Small intestine (tissue), 7 donors: ENCODE measurements around the gene SDF2L1. TPM values are rescaled to one million over a fixed set of nuclear protein-coding genes. Genes with fewer than 3 reads are reported as not detected.
A peak's percentile ranks its signal among the peaks of the same experiment; 100 is the strongest.

ENCODE experiments used
- DNase-seq, 2 donors: peaks; one replicate each; pipeline versions ENCODE4 v3.0.0 to v3.0.0-alpha.2; 2013
- FAIRE-seq: peaks from 2 replicates; lab custom pipeline; 2012; peaks lifted over from hg19 to GRCh38; lab: Jason Lieb, UNC
- H3K27ac ChIP-seq, 3 donors: one replicate each; pipeline ENCODE4 v1.5.1; 2013; ENCODE audit warnings: low read length in 2 of 3, mild to moderate bottlenecking in 2 of 3, control low read depth in 1 of 3, inconsistent platforms in 1 of 3, low read depth in 1 of 3, moderate library complexity in 1 of 3
- H3K27me3 ChIP-seq, 3 donors: one replicate each; pipeline ENCODE4 v1.6.1; 2013; ENCODE audit warnings: low read length in 3 of 3, inconsistent platforms in 1 of 3; ENCODE audit not compliant: control insufficient read depth in 3 of 3, insufficient read depth in 3 of 3
- H3K36me3 ChIP-seq, 3 donors: one replicate each; pipeline ENCODE4 v1.6.1; 2013; ENCODE audit warnings: low read length in 3 of 3, inconsistent platforms in 1 of 3, low read depth in 1 of 3, mild to moderate bottlenecking in 1 of 3, moderate library complexity in 1 of 3; ENCODE audit not compliant: control insufficient read depth in 3 of 3, insufficient read depth in 2 of 3
- H3K4me1 ChIP-seq, 3 donors: one replicate each; pipeline ENCODE4 v1.6.1; 2013; ENCODE audit warnings: low read length in 2 of 3, inconsistent platforms in 1 of 3, low read depth in 1 of 3, mild to moderate bottlenecking in 1 of 3, moderate library complexity in 1 of 3; ENCODE audit not compliant: control insufficient read depth in 3 of 3, insufficient read depth in 2 of 3
- H3K4me3 ChIP-seq, 3 donors: one replicate each; pipeline ENCODE4 v1.5.1; 2013; ENCODE audit warnings: low read length in 3 of 3, control low read depth in 1 of 3, inconsistent platforms in 1 of 3, low read depth in 1 of 3, mild to moderate bottlenecking in 1 of 3, moderate library complexity in 1 of 3
- H3K9me3 ChIP-seq, 2 donors: one replicate each; pipeline ENCODE4 v1.6.1; 2013; ENCODE audit warnings: low read depth in 1 of 2, low read length in 1 of 2; ENCODE audit not compliant: control insufficient read depth in 2 of 2, insufficient read depth in 1 of 2
- WGBS, 3 donors: extraction: QIAGEN DNeasy Blood & Tissue Kit; methylation state at CpG; one replicate each; pipeline ENCODE4 v1.1.7; 2013; 5-methylcytosine and 5-hydroxymethylcytosine counted together
- polyA plus RNA-seq, 4 donors: library from polyadenylated mRNA; stranded (reverse) in 3 of 4; unstranded in 1 of 4; fragments of 200-250 nt in 3 of 4; fragments of 120-200 nt in 1 of 4; gene quantifications; one replicate each; pipeline versions ENCODE4 v1.2.1 to v1.2.3, GENCODE V29; 2013
- donor health status: healthy with polysubstance abuse.
- donor health status: control.
- donor health status: control.
- donor health status: Bipolar disorder and iron deficiency.
- donor health status: healthy.

Gene SDF2L1
- polyA plus RNA-seq, 4 donors = 25.9 to 125 (median 49.8) TPM

DNA sequence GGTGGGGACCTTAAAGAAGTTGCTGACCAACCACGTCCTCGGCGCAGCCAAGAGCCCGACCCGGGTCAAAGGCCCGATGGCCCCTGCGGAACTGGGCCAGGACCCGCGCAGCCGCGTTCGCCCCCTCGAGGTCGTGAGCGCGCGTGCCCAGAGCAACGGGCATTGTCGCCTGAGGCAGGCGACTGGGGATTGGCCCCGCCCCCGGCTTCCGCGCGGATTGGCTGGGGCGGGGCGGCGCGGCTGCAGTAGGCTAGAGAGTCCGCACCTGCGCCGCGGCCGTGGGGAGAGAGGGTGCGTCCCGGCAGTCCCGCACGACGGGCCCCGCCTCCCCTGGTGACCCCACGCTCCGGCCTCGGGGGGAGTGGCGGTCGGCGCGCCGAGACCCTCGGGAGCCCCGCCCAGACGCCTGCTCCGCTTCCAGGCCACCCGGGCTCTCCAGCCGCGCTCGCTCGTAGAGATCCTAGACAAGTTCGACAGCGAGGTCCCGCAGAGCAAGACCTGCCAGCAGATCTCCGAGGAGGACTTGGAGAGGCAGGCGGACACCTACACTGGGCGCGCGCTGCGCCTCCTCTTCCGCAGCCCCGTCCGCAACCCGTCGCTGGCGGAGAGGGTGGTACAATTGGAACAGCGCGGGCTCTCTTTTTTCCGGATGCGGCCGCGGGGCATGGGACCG lies 15.4 kb downstream of the SDF2L1 start:
- no peak for FAIRE-seq
- 1% methylated on average over 50 to 79 of the region's 79 CpGs for WGBS, 3 donors

GRCh38 chr22:21659864-21660525 lies 17.9 kb downstream of the SDF2L1 start:
- H3K9me3 ChIP-seq = no peaks in the 10 kb centered on the region
- H3K36me3 ChIP-seq = no peaks in the 10 kb centered on the region
- WGBS, 3 donors = 83 to 89% (median 84%) methylated on average over 7 of the region's 7 CpGs

More for the DNA sequence above, 15.4 kb downstream of the SDF2L1 start:
- peak overlapping the region in 1 of 3 donors; percentile 17 for H3K27ac ChIP-seq
- peaks cover 0 to 14% (median 0%) of the 10 kb centered on the region in 3 donors for H3K36me3 ChIP-seq
- peak overlapping the region; percentile 42 to 61 (median 57) for H3K4me3 ChIP-seq
- no peaks in the 10 kb centered on the region for H3K9me3 ChIP-seq
- H3K27me3 ChIP-seq = no peaks in the 10 kb centered on the region
- DNase-seq = peak; percentile 79 to 92
- peaks cover 0 to 16% (median 5%) of the 10 kb centered on the region in 3 donors for H3K4me1 ChIP-seq

GRCh38 chr22:21660904-21661303 lies 18.8 kb downstream of the SDF2L1 start:
- H3K27ac ChIP-seq = no peak overlapping the region
- H3K4me3 ChIP-seq = no peak overlapping the region
- DNase-seq (no peak), FAIRE-seq (no peak)
- WGBS, 3 donors = 68 to 79% (median 76%) methylated on average over 7 of the region's 7 CpGs
- H3K9me3 ChIP-seq = no peaks in the 10 kb centered on the region
- H3K36me3 ChIP-seq = no peaks in the 10 kb centered on the region
- H3K4me1 ChIP-seq = peaks cover 0 to 11% (median 0%) of the 10 kb centered on the region in 3 donors
- H3K27me3 ChIP-seq = no peaks in the 10 kb centered on the region

More at GRCh38 chr22:21659864-21660525, 17.9 kb downstream of the SDF2L1 start:
- DNase-seq = no peak
- Histone ChIP-seq H3K4me3 (no peak overlapping the region), H3K27ac (no peak overlapping the region), H3K27me3 (no peaks in the 10 kb centered on the region), H3K4me1 (peaks cover 0 to 7% (median 0%) of the 10 kb centered on the region in 3 donors)
- no peak for FAIRE-seq

DNA sequence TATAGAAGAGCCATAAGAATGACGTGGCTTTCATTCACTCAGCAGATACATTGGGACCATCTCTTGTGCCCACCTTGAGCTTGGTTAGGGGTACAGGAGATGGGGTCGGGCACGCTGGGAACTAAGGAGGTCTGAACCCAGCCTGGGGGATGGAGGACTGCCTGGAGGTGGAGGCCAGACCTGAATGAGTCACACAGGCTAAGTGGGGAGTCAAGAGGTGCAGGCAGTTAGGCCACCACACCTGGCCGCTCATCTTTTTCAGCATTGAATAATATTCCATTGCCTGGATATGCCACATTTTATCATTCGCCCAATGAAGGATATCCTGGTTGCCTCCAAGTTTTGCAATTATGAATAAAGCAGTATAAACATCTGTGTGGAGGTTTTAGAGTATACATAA lies 19.9 kb downstream of the SDF2L1 start:
- FAIRE-seq = no peak
- Histone ChIP-seq H3K9me3 (no peaks in the 10 kb centered on the region), H3K4me1 (peaks cover 0 to 11% (median 0%) of the 10 kb centered on the region in 3 donors), H3K36me3 (no peaks in the 10 kb centered on the region), H3K27ac (no peak overlapping the region), H3K4me3 (no peak overlapping the region), H3K27me3 (no peaks in the 10 kb centered on the region)
- WGBS, 3 donors = 93 to 97% (median 95%) methylated on average over 5 of the region's 5 CpGs
- DNase-seq = no peak

DNA sequence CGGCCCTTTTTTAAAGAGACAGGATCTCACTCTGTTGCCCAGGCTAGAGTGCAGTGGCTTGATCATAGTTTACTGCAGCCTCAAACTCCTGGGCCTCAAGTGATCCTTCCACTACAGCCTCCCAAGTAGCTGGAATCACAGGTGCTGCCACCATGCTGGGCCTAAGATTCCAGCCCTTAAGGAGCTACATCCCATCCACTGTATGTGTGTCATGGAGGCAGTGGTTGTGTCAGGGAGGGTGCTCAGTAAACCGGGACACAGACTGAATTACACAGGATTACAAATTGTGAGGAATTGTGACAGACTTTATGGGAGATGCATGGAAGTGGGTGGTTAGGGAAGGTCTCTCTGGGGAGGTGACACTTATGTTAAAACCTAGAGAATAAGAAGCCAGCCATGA lies 21.6 kb downstream of the SDF2L1 start:
- H3K36me3 ChIP-seq = peaks cover 0 to 8% (median 0%) of the 10 kb centered on the region in 3 donors
- peaks cover 0 to 4% (median 0%) of the 10 kb centered on the region in 3 donors for H3K4me1 ChIP-seq
- no peaks in the 10 kb centered on the region for H3K27me3 ChIP-seq
- no peaks in the 10 kb centered on the region for H3K9me3 ChIP-seq
- H3K27ac ChIP-seq = no peak overlapping the region
- 88 to 90% (median 89%) methylated on average over 2 of the region's 2 CpGs for WGBS, 3 donors
- no peak for DNase-seq
- no peak overlapping the region for H3K4me3 ChIP-seq
- no peak for FAIRE-seq

GRCh38 chr22:21665047-21665851 lies 23.1 kb downstream of the SDF2L1 start:
- Histone ChIP-seq H3K4me3 (peak overlapping the region; percentile 4 to 89 (median 66)), H3K27me3 (no peaks in the 10 kb centered on the region), H3K4me1 (peaks cover 0 to 7% (median 0%) of the 10 kb centered on the region in 3 donors), H3K27ac (peak overlapping the region; percentile 88 to 99 (median 96)), H3K9me3 (no peaks in the 10 kb centered on the region), H3K36me3 (peaks cover 0 to 13% (median 0%) of the 10 kb centered on the region in 3 donors)
- FAIRE-seq = no peak
- WGBS, 3 donors = 72 to 75% (median 73%) methylated on average over 25 to 26 of the region's 26 CpGs
- no peak for DNase-seq

DNA sequence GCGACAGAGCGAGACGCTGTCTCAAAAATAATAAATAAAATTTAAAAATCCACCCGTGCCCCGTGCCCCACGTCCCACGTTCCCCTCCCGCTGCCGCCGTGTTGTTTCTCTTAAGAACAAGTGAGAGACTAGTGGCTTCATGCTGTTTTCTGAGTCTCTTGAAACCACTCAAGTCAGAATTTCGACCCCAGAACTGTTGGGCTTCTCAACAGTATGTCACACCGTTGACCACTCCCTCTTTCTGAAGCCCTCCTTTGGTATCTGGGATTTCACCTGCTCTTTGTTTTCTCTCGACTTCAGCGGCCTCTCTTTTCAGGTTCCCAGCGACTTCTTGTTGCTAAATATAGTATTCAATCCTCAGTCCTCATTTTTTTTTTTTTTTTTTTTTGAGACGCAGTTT lies 24.7 kb downstream of the SDF2L1 start:
- no peak for FAIRE-seq

DNA sequence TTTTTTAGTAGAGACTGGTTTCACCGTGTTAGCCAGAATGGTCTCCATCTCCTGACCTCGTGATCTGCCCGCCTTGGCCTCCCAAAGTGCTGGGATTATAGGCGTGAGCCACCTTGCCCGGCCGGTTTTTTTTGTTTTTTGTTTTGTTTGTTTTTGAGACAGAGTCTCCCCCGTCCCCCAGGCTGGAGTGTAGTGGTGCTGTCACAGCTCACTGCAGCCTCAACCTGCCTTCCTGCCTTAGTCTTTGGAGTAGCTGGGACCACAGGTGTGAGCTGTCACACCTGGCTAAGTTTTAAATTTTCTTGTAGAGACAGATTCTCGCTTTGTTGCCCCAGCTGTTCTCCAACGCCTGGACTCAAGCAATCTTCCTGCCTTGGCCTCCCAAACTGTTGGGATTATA lies 26.9 kb downstream of the SDF2L1 start:
- DNase-seq = no peak
- no peaks in the 10 kb centered on the region for H3K9me3 ChIP-seq
- WGBS, 3 donors = 51 to 78% (median 56%) methylated on average over 8 to 9 of the region's 9 CpGs
- H3K4me3 ChIP-seq = no peak overlapping the region
- no peak for FAIRE-seq
- no peaks in the 10 kb centered on the region for H3K27me3 ChIP-seq
- peaks cover 0 to 7% (median 0%) of the 10 kb centered on the region in 3 donors for H3K4me1 ChIP-seq
- peaks cover 13 to 48% (median 14%) of the 10 kb centered on the region in 3 donors for H3K36me3 ChIP-seq
- H3K27ac ChIP-seq = peak overlapping the region in 1 of 3 donors; percentile 56

More for the DNA sequence above, 24.7 kb downstream of the SDF2L1 start:
- H3K27me3 ChIP-seq = no peaks in the 10 kb centered on the region
- peaks cover 6 to 26% (median 7%) of the 10 kb centered on the region in 3 donors for H3K36me3 ChIP-seq
- peak overlapping the region; percentile 45 to 99 (median 96) for H3K27ac ChIP-seq
- 44 to 47% (median 46%) methylated on average over 15 to 16 of the region's 16 CpGs for WGBS, 3 donors
- H3K4me3 ChIP-seq = peak overlapping the region in 2 of 3 donors; percentile 66 to 89
- peak in 1 of 2 donors; percentile 29 for DNase-seq
- no peaks in the 10 kb centered on the region for H3K9me3 ChIP-seq
- peaks cover 0 to 7% (median 0%) of the 10 kb centered on the region in 3 donors for H3K4me1 ChIP-seq
